Measurements from ENCODE around the gene KRTAP4-4. TPM values are rescaled to one million over a fixed set of nuclear protein-coding genes. Genes with fewer than 3 reads are reported as not detected.

KRTAP4-4 gene
- not detected in 2 replicates for total RNA-seq

GRCh38 chr17:41160648-41161047, at the start of gene KRTAP4-4:
Gene KRTAP4-4 (minus strand): TSS chr17:41160748. CDS start chr17:41160691, 57 bp downstream.

GRCh38 chr17:41189837-41190318, 29.3 kb upstream of the KRTAP4-4 start, which contains the start of gene KRTAP9-1:
Gene KRTAP9-1 (plus strand): TSS chr17:41189887. CDS start chr17:41189887, 0 bp downstream.

GRCh38 chr17:41184480-41184961, 24.0 kb upstream of the KRTAP4-4 start, which contains the start of gene KRTAP4-1:
Gene KRTAP4-1 (minus strand): TSS chr17:41184911. CDS start chr17:41184854, 57 bp downstream.

GRCh38 chr17:41177727-41178271, 17.3 kb upstream of the KRTAP4-4 start, which contains the start of gene KRTAP4-2:
Gene KRTAP4-2 (minus strand): TSS chr17:41178221. CDS start chr17:41178164, 57 bp downstream.

GRCh38 chr17:41168121-41168520, 7.6 kb upstream of the KRTAP4-4 start, which contains the start of gene KRTAP4-3:
Gene KRTAP4-3 (minus strand): TSS chr17:41168221. CDS start chr17:41168172, 49 bp downstream.

GRCh38 chr17:41149652-41149985, 10.9 kb downstream of the KRTAP4-4 start, which contains the start of gene KRTAP4-5:
Gene KRTAP4-5 (minus strand): TSS chr17:41149825. CDS start chr17:41149767, 58 bp downstream.

GRCh38 chr17:41140360-41141131, 20.0 kb downstream of the KRTAP4-4 start, which contains the start of gene KRTAP4-6:
Gene KRTAP4-6 (minus strand): TSS chr17:41140544. CDS start chr17:41140487, 57 bp downstream.

GRCh38 chr17:41123991-41124371, 36.6 kb downstream of the KRTAP4-4 start, which contains the start of gene KRTAP4-12:
Gene KRTAP4-12 (minus strand): TSS chr17:41124182. CDS start chr17:41124122, 60 bp downstream.

GRCh38 chr17:41117846-41118386, 42.6 kb downstream of the KRTAP4-4 start, which contains the start of gene KRTAP4-11:
Gene KRTAP4-11 (minus strand): TSS chr17:41118373. CDS start chr17:41118315, 58 bp downstream.

Small RNA genes within 50 kb of the gene (small RNA-seq; reads per million reads assigned to genes)
- gene KRTAP4-17P: not detected

Other genes starting within 250 kb of the KRTAP4-4 start
- gene KRT23, start 223.1 kb downstream of the KRTAP4-4 start, total RNA-seq: 0.79 and 1.4 TPM in 2 replicates
- not detected in 2 replicates for gene KRT39, start 193.8 kb downstream of the KRTAP4-4 start, total RNA-seq
- not detected in 2 replicates for gene KRT40, start 176.4 kb downstream of the KRTAP4-4 start, total RNA-seq
- gene KRTAP3-3, start 166.6 kb downstream of the KRTAP4-4 start, total RNA-seq: not detected in 2 replicates
- not detected in 2 replicates for gene KRTAP3-2, start 160.8 kb downstream of the KRTAP4-4 start, total RNA-seq
- not detected in 2 replicates for gene KRTAP3-1, start 151.6 kb downstream of the KRTAP4-4 start, total RNA-seq
- gene KRTAP1-5, start 133.5 kb downstream of the KRTAP4-4 start, total RNA-seq: not detected in 2 replicates
- gene KRTAP1-4, start 130.6 kb downstream of the KRTAP4-4 start, total RNA-seq: not detected in 2 replicates
- gene KRTAP1-3, start 125.9 kb downstream of the KRTAP4-4 start, total RNA-seq: not detected in 2 replicates
- not detected in 2 replicates for gene KRTAP1-1, start 119.3 kb downstream of the KRTAP4-4 start, total RNA-seq
- gene KRTAP2-1, start 113.4 kb downstream of the KRTAP4-4 start, total RNA-seq: not detected in 2 replicates
- gene KRTAP2-2, start 105.5 kb downstream of the KRTAP4-4 start, total RNA-seq: not detected in 2 replicates
- 2.3 TPM in 1 of 2 replicates, not detected in the other for gene KRTAP2-3, start 100.6 kb downstream of the KRTAP4-4 start, total RNA-seq
- gene KRTAP2-4, start 94.9 kb downstream of the KRTAP4-4 start, total RNA-seq: not detected in 2 replicates
- not detected in 2 replicates for gene KRTAP4-7, start 76.6 kb downstream of the KRTAP4-4 start, total RNA-seq
- not detected in 2 replicates for gene KRTAP4-8, start 62.6 kb downstream of the KRTAP4-4 start, total RNA-seq
- not detected in 2 replicates for gene KRTAP4-16, start 58.5 kb downstream of the KRTAP4-4 start, total RNA-seq
- gene KRTAP4-9, start 55.4 kb downstream of the KRTAP4-4 start, total RNA-seq: not detected in 2 replicates
- not detected in 2 replicates for gene KRTAP4-11, start 42.4 kb downstream of the KRTAP4-4 start, total RNA-seq
- not detected in 2 replicates for gene KRTAP4-12, start 36.6 kb downstream of the KRTAP4-4 start, total RNA-seq
- not detected in 2 replicates for gene KRTAP4-6, start 20.2 kb downstream of the KRTAP4-4 start, total RNA-seq
- gene KRTAP4-5, start 10.9 kb downstream of the KRTAP4-4 start, total RNA-seq: not detected in 2 replicates
- not detected in 2 replicates for gene KRTAP4-3, start 7.5 kb upstream of the KRTAP4-4 start, total RNA-seq
- not detected in 2 replicates for gene KRTAP4-2, start 17.5 kb upstream of the KRTAP4-4 start, total RNA-seq
- not detected in 2 replicates for gene KRTAP4-1, start 24.2 kb upstream of the KRTAP4-4 start, total RNA-seq
- not detected in 2 replicates for gene KRTAP9-1, start 29.1 kb upstream of the KRTAP4-4 start, total RNA-seq
- not detected in 2 replicates for gene KRTAP9-2, start 65.9 kb upstream of the KRTAP4-4 start, total RNA-seq
- gene KRTAP9-3, start 71.7 kb upstream of the KRTAP4-4 start, total RNA-seq: not detected in 2 replicates
- gene KRTAP9-8, start 77.3 kb upstream of the KRTAP4-4 start, total RNA-seq: not detected in 2 replicates
- not detected in 2 replicates for gene KRTAP9-4, start 88.9 kb upstream of the KRTAP4-4 start, total RNA-seq
- gene KRTAP9-9, start 94.6 kb upstream of the KRTAP4-4 start, total RNA-seq: not detected in 2 replicates
- not detected in 2 replicates for gene KRTAP9-6, start 104.6 kb upstream of the KRTAP4-4 start, total RNA-seq
- gene KRTAP9-7, start 115.0 kb upstream of the KRTAP4-4 start, total RNA-seq: not detected in 2 replicates
- not detected in 2 replicates for gene KRTAP29-1, start 142.1 kb upstream of the KRTAP4-4 start, total RNA-seq
- gene KRTAP16-1, start 148.6 kb upstream of the KRTAP4-4 start, total RNA-seq: not detected in 2 replicates
- not detected in 2 replicates for gene KRTAP17-1, start 155.0 kb upstream of the KRTAP4-4 start, total RNA-seq
- gene KRT33A, start 190.1 kb upstream of the KRTAP4-4 start, total RNA-seq: not detected in 2 replicates
- 0.33 TPM in 1 of 2 replicates, not detected in the other for gene KRT33B, start 209.1 kb upstream of the KRTAP4-4 start, total RNA-seq
- gene KRT34, start 221.6 kb upstream of the KRTAP4-4 start, total RNA-seq: 0.39 and 9.7 TPM in 2 replicates
- not detected in 2 replicates for gene KRT31, start 236.9 kb upstream of the KRTAP4-4 start, total RNA-seq

All from placental epithelial cell (primary cell).